Fibroblast of lung (primary cell): ENCODE results near the gene POLA1. TPM values are rescaled to one million over a fixed set of nuclear protein-coding genes. Genes with fewer than 3 reads are reported as not detected.

Source experiments
- DNase-seq, 2 donors: peaks; one replicate each; pipeline versions ENCODE4 v3.0.0 to v3.0.0-alpha.2; 2010; ENCODE audit warnings: low read depth in 2 of 2
- H2AFZ ChIP-seq: 2 replicates; pipeline ENCODE4 v1.5.1; 2012; ENCODE audit warnings: low read length, control low read depth, inconsistent platforms
- H3K27ac ChIP-seq: 2 replicates; pipeline ENCODE4 v1.5.1; 2011; ENCODE audit warnings: low read length, control low read depth; ENCODE audit not compliant: insufficient read depth
- H3K27me3 ChIP-seq: 2 replicates; pipeline ENCODE4 v1.5.1; 2011; ENCODE audit warnings: mild to moderate bottlenecking, low read length; ENCODE audit not compliant: control insufficient read depth, insufficient read depth
- H3K36me3 ChIP-seq: 2 replicates; pipeline ENCODE4 v1.5.1; 2011; ENCODE audit warnings: low read length; ENCODE audit not compliant: control insufficient read depth, insufficient read depth
- H3K4me1 ChIP-seq: 2 replicates; pipeline ENCODE4 v1.5.1; 2011; ENCODE audit warnings: low read length; ENCODE audit not compliant: control insufficient read depth, insufficient read depth; ENCODE audit errors: extremely low read depth
- H3K4me2 ChIP-seq: 2 replicates; pipeline ENCODE4 v1.5.1; 2011; ENCODE audit warnings: low read length, control low read depth; ENCODE audit not compliant: insufficient read depth; ENCODE audit errors: extremely low read depth
- H3K4me3 ChIP-seq, 4 experiments: fragments of 200-600 bp in 1 of 4; sonication (generic) in 1 of 4; replicated peaks in 1 of 4; 2 replicates each; pipeline ENCODE4 v1.5.1; 2011 to 2016; ENCODE audit warnings: low read length in 4 of 4, low read depth in 3 of 4, mild to moderate bottlenecking in 3 of 4, control low read depth in 2 of 4, inconsistent platforms in 1 of 4, mixed read lengths in 1 of 4; ENCODE audit not compliant: insufficient read depth in 1 of 4; ENCODE audit errors: control extremely low read depth in 1 of 4
- H3K79me2 ChIP-seq: 2 replicates; pipeline ENCODE4 v1.5.1; 2012; ENCODE audit warnings: mild to moderate bottlenecking, low read length, inconsistent platforms; ENCODE audit not compliant: control insufficient read depth, insufficient read depth
- H3K9ac ChIP-seq: 2 replicates; pipeline ENCODE4 v1.5.1; 2011; ENCODE audit warnings: mild to moderate bottlenecking, low read length, control low read depth; ENCODE audit not compliant: insufficient read depth
- H3K9me3 ChIP-seq: 2 replicates; pipeline ENCODE4 v1.5.1; 2012; ENCODE audit warnings: low read depth, low read length; ENCODE audit not compliant: control insufficient read depth, insufficient read depth
- H4K20me1 ChIP-seq: 2 replicates; pipeline ENCODE4 v1.5.1; 2011; ENCODE audit warnings: low read length; ENCODE audit not compliant: control insufficient read depth, insufficient read depth; ENCODE audit errors: extremely low read depth
- CTCF ChIP-seq, 2 donors: IDR thresholded peaks in 1 of 2; conservative IDR thresholded peaks in 1 of 2; 1 replicate in 1 of 2; 2 replicates in 1 of 2; pipeline ENCODE4 v1.5.1; 2011 to 2012; ENCODE audit warnings: low read length in 2 of 2, control low read depth in 1 of 2, inconsistent platforms in 1 of 2, low read depth in 1 of 2, mild to moderate bottlenecking in 1 of 2
- EZH2 ChIP-seq: IDR thresholded peaks from 2 replicates; pipeline ENCODE4 v1.5.1; 2012; ENCODE audit warnings: low read length, control low read depth, mild to moderate bottlenecking; ENCODE audit errors: missing control alignments
- polyA plus RNA-seq, 2 donors: library from polyadenylated mRNA; depleted of rRNA in 1 of 2; stranded (reverse) in 1 of 2; unstranded in 1 of 2; fragments of >200 nt; gene quantifications; 2 replicates each; pipeline ENCODE4 v1.2.1, GENCODE V29; 2011 to 2012; ENCODE audit warnings: missing spikeins in 1 of 2
- total RNA-seq: library from RNA; depleted of rRNA; stranded (reverse); fragments of >200 nt; gene quantifications from 2 replicates; pipeline ENCODE4 v1.2.1, GENCODE V29; 2014

POLA1 gene
- total and polyA plus RNA-seq, 2 donors (not counting 1 experiment from before 2014, with no cell fraction given) = 1.7 to 9.2 TPM

- no peak overlapping the region for H2AFZ ChIP-seq
- H3K27ac ChIP-seq = no peak overlapping the region
- no peaks in the 10 kb centered on the region for H3K9me3 ChIP-seq
- H4K20me1 ChIP-seq = no peaks in the 10 kb centered on the region
- H3K4me1 ChIP-seq = no peaks in the 10 kb centered on the region
- no peak overlapping the region for H3K4me2 ChIP-seq
- no peak for DNase-seq
- H3K27me3 ChIP-seq = peaks cover 59% of the 10 kb centered on the region
- H3K79me2 ChIP-seq = no peaks in the 10 kb centered on the region
- H3K4me3 ChIP-seq = no peak overlapping the region
- TF ChIP-seq EZH2 = peak; percentile 2
- TF ChIP-seq CTCF (conservative IDR thresholded peaks at IDR 0.05 in 1 of 2, IDR thresholded peaks at IDR 0.05 in 1 of 2; ENCODE audit: low read depth in 1 of 2, low read length in 2 of 2) = no peak
- no peak overlapping the region for H3K9ac ChIP-seq
- H3K36me3 ChIP-seq = no peaks in the 10 kb centered on the region
Observed at GRCh38 chrX:25014366-25014838, 320.7 kb downstream of the POLA1 start.

- no peak within 1 kb of the TSS for H3K27ac ChIP-seq
- no peaks in the 10 kb centered on the region for H4K20me1 ChIP-seq
- no peaks in the 10 kb centered on the region for H3K4me1 ChIP-seq
- H3K79me2 ChIP-seq = no peaks in the 10 kb centered on the region
- H3K4me2 ChIP-seq = no peak within 1 kb of the TSS
- no peaks in the 10 kb centered on the region for H3K9me3 ChIP-seq
- no peak within 1 kb of the TSS for H2AFZ ChIP-seq
- DNase-seq = peak; percentile 53 to 61
- H3K4me3 ChIP-seq = no peak within 1 kb of the TSS
- H3K9ac ChIP-seq = no peak within 1 kb of the TSS
- no peak for TF ChIP-seq CTCF (conservative IDR thresholded peaks at IDR 0.05 in 1 of 2, IDR thresholded peaks at IDR 0.05 in 1 of 2; ENCODE audit: low read depth in 1 of 2, low read length in 2 of 2)
- TF ChIP-seq EZH2 = peak; percentile 70
- no peaks in the 10 kb centered on the region for H3K36me3 ChIP-seq
- H3K27me3 ChIP-seq = peaks cover 63% of the 10 kb centered on the region
Observed at GRCh38 chrX:25015486-25016360, 322.0 kb downstream of the POLA1 start, which contains the start of gene ARX. TSS of gene ARX (minus strand) at chrX:25015965. CDS start at chrX:25015737, 228 bp downstream.

GRCh38 chrX:25016361-25016671, 322.6 kb downstream of the POLA1 start:
- no peaks in the 10 kb centered on the region for H3K4me1 ChIP-seq
- no peak overlapping the region for H3K9ac ChIP-seq
- no peak for TF ChIP-seq CTCF (conservative IDR thresholded peaks at IDR 0.05 in 1 of 2, IDR thresholded peaks at IDR 0.05 in 1 of 2; ENCODE audit: low read depth in 1 of 2, low read length in 2 of 2)
- no peak for TF ChIP-seq EZH2
- H3K79me2 ChIP-seq = no peaks in the 10 kb centered on the region
- no peak overlapping the region for H2AFZ ChIP-seq
- no peaks in the 10 kb centered on the region for H4K20me1 ChIP-seq
- H3K4me3 ChIP-seq = no peak overlapping the region
- H3K36me3 ChIP-seq = no peaks in the 10 kb centered on the region
- H3K4me2 ChIP-seq = no peak overlapping the region
- DNase-seq = no peak
- peaks cover 63% of the 10 kb centered on the region for H3K27me3 ChIP-seq
- no peak overlapping the region for H3K27ac ChIP-seq
- no peaks in the 10 kb centered on the region for H3K9me3 ChIP-seq
